Neural crest cell (in vitro differentiated cells): ENCODE results near the gene A1CF. TPM values are rescaled to one million over a fixed set of nuclear protein-coding genes. Genes with fewer than 3 reads are reported as not detected.
A peak's percentile ranks its signal among the peaks of the same experiment; 100 is the strongest.

Source experiments
- DNase-seq: peaks from one replicate; pipeline ENCODE4 v3.0.0; 2021; ENCODE audit warnings: low read depth, mixed read lengths, low spot score
- H3K27ac Mint-ChIP-seq: one replicate; pipeline ENCODE4 v1.8.0; 2021; ENCODE audit warnings: mild to moderate bottlenecking, mixed read lengths; ENCODE audit not compliant: unreplicated experiment
- H3K27me3 Mint-ChIP-seq: 2 replicates; pipeline ENCODE4 v1.8.0; 2021; ENCODE audit warnings: low read depth, mild to moderate bottlenecking, mixed read lengths
- H3K36me3 Mint-ChIP-seq: 2 replicates; pipeline ENCODE4 v1.8.0; 2021; ENCODE audit warnings: low read depth, mild to moderate bottlenecking, mixed read lengths
- H3K4me1 Mint-ChIP-seq: 2 replicates; pipeline ENCODE4 v1.8.0; 2021; ENCODE audit warnings: mixed read lengths
- H3K4me3 Mint-ChIP-seq: one replicate; pipeline ENCODE4 v1.8.0; 2021; ENCODE audit warnings: mild to moderate bottlenecking, mixed read lengths
- H3K9me3 Mint-ChIP-seq: 2 replicates; pipeline ENCODE4 v1.8.0; 2021; ENCODE audit warnings: mixed read lengths
- total RNA-seq: library from RNA; stranded (reverse); gene quantifications from 2 replicates; pipeline ENCODE4 v1.2.1, GENCODE V29; 2021
- TF ChIP-seq, protein P1 (sequence below): fragments of 200-600 bp; sonication (generic); conservative IDR thresholded peaks from 2 replicates; pipeline ENCODE4 v1.5.0; 2021; ENCODE audit warnings: antibody characterized with exemption, mild to moderate bottlenecking

Gene A1CF
- total RNA-seq, 1 donor from 2014 or later = not detected

- H3K36me3 Mint-ChIP-seq = no peaks in the 10 kb centered on the region
- peaks cover 4% of the 10 kb centered on the region for H3K4me1 Mint-ChIP-seq
Measured at GRCh38 chr10:50809596-50809995, 75.8 kb downstream of the A1CF start.

GRCh38 chr10:50807851-50808776 lies 77.3 kb downstream of the A1CF start:
- H3K4me3 Mint-ChIP-seq = no peak overlapping the region
- no peaks in the 10 kb centered on the region for H3K36me3 Mint-ChIP-seq
- no peak for DNase-seq
- peaks cover 4% of the 10 kb centered on the region for H3K4me1 Mint-ChIP-seq
- H3K9me3 Mint-ChIP-seq = no peaks in the 10 kb centered on the region
- H3K27ac Mint-ChIP-seq = no peak overlapping the region
- H3K27me3 Mint-ChIP-seq = no peaks in the 10 kb centered on the region
- TF ChIP-seq, protein P1, sequence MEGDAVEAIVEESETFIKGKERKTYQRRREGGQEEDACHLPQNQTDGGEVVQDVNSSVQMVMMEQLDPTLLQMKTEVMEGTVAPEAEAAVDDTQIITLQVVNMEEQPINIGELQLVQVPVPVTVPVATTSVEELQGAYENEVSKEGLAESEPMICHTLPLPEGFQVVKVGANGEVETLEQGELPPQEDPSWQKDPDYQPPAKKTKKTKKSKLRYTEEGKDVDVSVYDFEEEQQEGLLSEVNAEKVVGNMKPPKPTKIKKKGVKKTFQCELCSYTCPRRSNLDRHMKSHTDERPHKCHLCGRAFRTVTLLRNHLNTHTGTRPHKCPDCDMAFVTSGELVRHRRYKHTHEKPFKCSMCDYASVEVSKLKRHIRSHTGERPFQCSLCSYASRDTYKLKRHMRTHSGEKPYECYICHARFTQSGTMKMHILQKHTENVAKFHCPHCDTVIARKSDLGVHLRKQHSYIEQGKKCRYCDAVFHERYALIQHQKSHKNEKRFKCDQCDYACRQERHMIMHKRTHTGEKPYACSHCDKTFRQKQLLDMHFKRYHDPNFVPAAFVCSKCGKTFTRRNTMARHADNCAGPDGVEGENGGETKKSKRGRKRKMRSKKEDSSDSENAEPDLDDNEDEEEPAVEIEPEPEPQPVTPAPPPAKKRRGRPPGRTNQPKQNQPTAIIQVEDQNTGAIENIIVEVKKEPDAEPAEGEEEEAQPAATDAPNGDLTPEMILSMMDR = no peak

More at GRCh38 chr10:50809596-50809995, 75.8 kb downstream of the A1CF start:
- TF ChIP-seq, protein P1 = no peak
- H3K9me3 Mint-ChIP-seq = no peaks in the 10 kb centered on the region
- H3K4me3 Mint-ChIP-seq = no peak overlapping the region
- H3K27ac Mint-ChIP-seq = no peak overlapping the region
- no peaks in the 10 kb centered on the region for H3K27me3 Mint-ChIP-seq
- no peak for DNase-seq

- Mint-ChIP-seq H3K4me1 (peaks cover 4% of the 10 kb centered on the region), H3K27me3 (peaks cover 2% of the 10 kb centered on the region), H3K9me3 (no peaks in the 10 kb centered on the region), H3K27ac (peak overlapping the region; percentile 92), H3K4me3 (no peak overlapping the region), H3K36me3 (no peaks in the 10 kb centered on the region)
- TF ChIP-seq, protein P1 = no peak
- DNase-seq = no peak
Measured at GRCh38 chr10:50805981-50806622, 79.3 kb downstream of the A1CF start.

GRCh38 chr10:50799595-50799994 lies 85.8 kb downstream of the A1CF start:
- no peak overlapping the region for H3K27ac Mint-ChIP-seq
- no peak for DNase-seq
- H3K27me3 Mint-ChIP-seq = peaks cover 7% of the 10 kb centered on the region
- TF ChIP-seq, protein P1 = no peak
- no peaks in the 10 kb centered on the region for H3K4me1 Mint-ChIP-seq
- H3K36me3 Mint-ChIP-seq = no peaks in the 10 kb centered on the region
- H3K4me3 Mint-ChIP-seq = no peak overlapping the region
- no peaks in the 10 kb centered on the region for H3K9me3 Mint-ChIP-seq

- Mint-ChIP-seq H3K36me3 (no peaks in the 10 kb centered on the region), H3K27me3 (peaks cover 7% of the 10 kb centered on the region), H3K27ac (no peak overlapping the region), H3K9me3 (no peaks in the 10 kb centered on the region), H3K4me1 (no peaks in the 10 kb centered on the region), H3K4me3 (no peak overlapping the region)
- no peak for DNase-seq
- TF ChIP-seq, protein P1 = no peak
Measured at GRCh38 chr10:50798297-50798696, 87.1 kb downstream of the A1CF start.
